HEK293T (cell line): ENCODE results near the gene PDIA5.

Source experiments
- BHLHE40 ChIP-seq: fragments of 450-650 bp; IDR thresholded peaks from 2 replicates; pipeline ENCODE4 v1.6.1; 2016; ENCODE audit warnings: mild to moderate bottlenecking, moderate library complexity, borderline replicate concordance
- ELF4 ChIP-seq: fragments of 450-650 bp; IDR thresholded peaks from 2 replicates; pipeline ENCODE4 v1.6.1; 2017; ENCODE audit warnings: antibody characterized with exemption
- FOXA1 ChIP-seq: fragments of 450-650 bp; IDR thresholded peaks from 2 replicates; pipeline ENCODE4 v1.6.1; 2016; ENCODE audit warnings: mild to moderate bottlenecking
- SUZ12 ChIP-seq: fragments of 450-650 bp; IDR thresholded peaks from 2 replicates; pipeline ENCODE4 v1.6.1; 2016; ENCODE audit warnings: mild to moderate bottlenecking

GRCh38 chr3:123141276-123141675 is 74.5 kb downstream of the PDIA5 start:
- TF ChIP-seq FOXA1: no peak
- no peak for TF ChIP-seq ELF4
- TF ChIP-seq BHLHE40: no peak
- TF ChIP-seq SUZ12: no peak
